CD14-positive monocyte (primary cell): ENCODE results near the gene STAC. TPM values are rescaled to one million over a fixed set of nuclear protein-coding genes. Genes with fewer than 3 reads are reported as not detected.

Experiments used
- DNase-seq, 3 donors: peaks; one replicate each; pipeline ENCODE4 v3.0.0-alpha.2; 2011 to 2022
- H2AFZ ChIP-seq: 2 replicates; pipeline ENCODE4 v1.6.0; 2012; ENCODE audit warnings: mild to moderate bottlenecking, low read depth, low read length, inconsistent platforms; ENCODE audit not compliant: insufficient read depth, poor library complexity, severe bottlenecking
- H3K27ac ChIP-seq, 2 donors: 1 replicate in 1 of 2; 2 replicates in 1 of 2; pipeline ENCODE4 v1.5.1; 2012 to 2013; ENCODE audit warnings: low read length in 2 of 2, control low read depth in 1 of 2, inconsistent platforms in 1 of 2, low read depth in 1 of 2, mild to moderate bottlenecking in 1 of 2
- H3K27me3 ChIP-seq, 2 donors: one replicate each; pipeline versions ENCODE4 v1.6.0 to v1.6.1; 2011 to 2013; ENCODE audit warnings: low read length in 2 of 2; ENCODE audit not compliant: control insufficient read depth in 2 of 2, insufficient read depth in 2 of 2
- H3K36me3 ChIP-seq, 2 donors: replicated peaks in 1 of 2; 1 replicate in 1 of 2; 2 replicates in 1 of 2; pipeline versions ENCODE4 v1.5.1 to v1.6.1; 2012 to 2013; ENCODE audit warnings: low read length in 2 of 2, control low read depth in 1 of 2, inconsistent platforms in 1 of 2, mild to moderate bottlenecking in 1 of 2; ENCODE audit not compliant: insufficient read depth in 2 of 2, control insufficient read depth in 1 of 2
- H3K4me1 ChIP-seq, 2 donors: 1 replicate in 1 of 2; 2 replicates in 1 of 2; pipeline versions ENCODE4 v1.5.1 to v1.6.1; 2012 to 2013; ENCODE audit warnings: low read length in 2 of 2, control low read depth in 1 of 2, inconsistent platforms in 1 of 2, mild to moderate bottlenecking in 1 of 2, moderate library complexity in 1 of 2; ENCODE audit not compliant: insufficient read depth in 2 of 2, control insufficient read depth in 1 of 2
- H3K4me2 ChIP-seq: replicated peaks from 2 replicates; pipeline ENCODE3; 2012; ENCODE audit warnings: low read length, moderate library complexity, mild to moderate bottlenecking; ENCODE audit not compliant: poor library complexity, severe bottlenecking; ENCODE audit errors: extremely low read depth
- H3K4me3 ChIP-seq, 3 experiments: fragments of 200-600 bp in 1 of 3; sonication (generic) in 1 of 3; replicated peaks in 1 of 3; 1 replicate in 2 of 3; 2 replicates in 1 of 3; pipeline ENCODE4 v1.5.1; 2011 to 2013; ENCODE audit warnings: low read length in 3 of 3, mild to moderate bottlenecking in 3 of 3, control low read depth in 2 of 3, low read depth in 2 of 3, inconsistent platforms in 1 of 3, moderate library complexity in 1 of 3
- H3K79me2 ChIP-seq: 2 replicates; pipeline ENCODE4 v1.6.0; 2012; ENCODE audit warnings: mild to moderate bottlenecking, control low read depth, inconsistent platforms, low read length, moderate library complexity; ENCODE audit not compliant: insufficient read depth
- H3K9ac ChIP-seq: 2 replicates; pipeline ENCODE4 v1.6.0; 2017; ENCODE audit warnings: low read length, mild to moderate bottlenecking; ENCODE audit not compliant: insufficient read depth, poor library complexity, severe bottlenecking
- H3K9me3 ChIP-seq, 2 donors: replicated peaks in 1 of 2; 1 replicate in 1 of 2; 2 replicates in 1 of 2; pipeline versions ENCODE4 v1.5.1 to v1.6.1; 2012 to 2013; ENCODE audit warnings: low read length in 2 of 2, control low read depth in 1 of 2; ENCODE audit not compliant: control insufficient read depth in 1 of 2, insufficient read depth in 1 of 2
- H4K20me1 ChIP-seq: 2 replicates; pipeline ENCODE4 v1.6.0; 2012; ENCODE audit warnings: mild to moderate bottlenecking, low read length, control low read depth, moderate library complexity; ENCODE audit not compliant: insufficient read depth
- H3K27ac Mint-ChIP-seq, 7 donors: one replicate each; pipeline ENCODE4 v1.8.0; 2020; ENCODE audit warnings: mild to moderate bottlenecking in 7 of 7, mixed read lengths in 7 of 7, moderate library complexity in 6 of 7, inconsistent platforms in 2 of 7
- H3K27me3 Mint-ChIP-seq, 3 donors: one replicate each; pipeline ENCODE4 v1.8.0; 2021 to 2022; ENCODE audit warnings: low read depth in 3 of 3, mild to moderate bottlenecking in 3 of 3, mixed read lengths in 3 of 3, moderate library complexity in 3 of 3, inconsistent platforms in 1 of 3
- H3K36me3 Mint-ChIP-seq, 2 donors: one replicate each; pipeline ENCODE4 v1.8.0; 2020; ENCODE audit warnings: mixed read lengths in 2 of 2, inconsistent platforms in 1 of 2, mild to moderate bottlenecking in 1 of 2
- H3K4me1 Mint-ChIP-seq: one replicate; pipeline ENCODE4 v1.8.0; 2020; ENCODE audit warnings: mild to moderate bottlenecking, mixed read lengths
- H3K4me3 Mint-ChIP-seq, 2 donors: one replicate each; pipeline ENCODE4 v1.8.0; 2020; ENCODE audit warnings: mild to moderate bottlenecking in 2 of 2, mixed read lengths in 2 of 2, moderate library complexity in 1 of 2
- H3K9me3 Mint-ChIP-seq, 7 donors: one replicate each; pipeline ENCODE4 v1.8.0; 2020 to 2022; ENCODE audit warnings: mixed read lengths in 7 of 7, mild to moderate bottlenecking in 6 of 7, moderate library complexity in 6 of 7, inconsistent platforms in 2 of 7
- CTCF ChIP-seq: fragments of 200-600 bp; IDR thresholded peaks from one replicate; pipeline ENCODE4 v1.8.0; 2022; ENCODE audit warnings: antibody characterized with exemption, mild to moderate bottlenecking
- WGBS: methylation state at CpG from one replicate; pipeline ENCODE4 v1.1.5; 2013; ENCODE audit warnings: missing lambda C conversion rate; ENCODE audit not compliant: insufficient coverage; 5-methylcytosine and 5-hydroxymethylcytosine counted together
- intact Hi-C, 2 donors: fragments of 100-400 bp; cut with micrococcal nuclease; formaldehyde crosslinking; loops; one replicate each; pipeline versions ENCODE4 v1.15.0 to v1.15.1; 2023
- polyA plus RNA-seq, 3 donors: library from polyadenylated mRNA; depleted of rRNA in 1 of 3; unstranded in 2 of 3; stranded (reverse) in 1 of 3; fragments of 300-500 nt in 2 of 3; fragments of >200 nt in 1 of 3; fragmentation: Illumina TruSeq in 2 of 3; gene quantifications; 1 replicate in 2 of 3; 2 replicates in 1 of 3; pipeline ENCODE4 v1.2.3, GENCODE V29; 2012 to 2021

Gene STAC
- polyA plus RNA-seq, 3 donors: 0.10 to 0.40 (median 0.12) TPM

- Histone ChIP-seq H3K27me3 (no peaks in the 10 kb centered on the region), H3K9ac (no peak overlapping the region), H3K9me3 (no peaks in the 10 kb centered on the region), H3K4me3 (no peak overlapping the region), H3K27ac (no peak overlapping the region), H3K36me3 (no peaks in the 10 kb centered on the region), H3K4me2 (no peak overlapping the region), H2AFZ (no peak overlapping the region), H3K4me1 (no peaks in the 10 kb centered on the region), H3K79me2 (no peaks in the 10 kb centered on the region), H4K20me1 (no peaks in the 10 kb centered on the region)
- H3K27ac Mint-ChIP-seq: no peak overlapping the region
- H3K36me3 Mint-ChIP-seq: peaks cover 4 to 5% of the 10 kb centered on the region in 2 donors
- no peak for DNase-seq
- H3K27me3 Mint-ChIP-seq: no peaks in the 10 kb centered on the region
- intact Hi-C loops: no loop called here
- no peak overlapping the region for H3K4me3 Mint-ChIP-seq
- TF ChIP-seq CTCF: no peak
- peaks cover 0 to 4% (median 0%) of the 10 kb centered on the region in 7 donors for H3K9me3 Mint-ChIP-seq
- no peaks in the 10 kb centered on the region for H3K4me1 Mint-ChIP-seq
Observed at GRCh38 chr3:36446276-36446675, 66.0 kb downstream of the STAC start.

- intact Hi-C loops: no loop called here
- H3K9ac ChIP-seq: no peak overlapping the region
- Mint-ChIP-seq H3K27me3 (no peaks in the 10 kb centered on the region), H3K36me3 (peaks cover 4 to 5% of the 10 kb centered on the region in 2 donors), H3K4me3 (no peak overlapping the region), H3K4me1 (peaks cover 4% of the 10 kb centered on the region), H3K9me3 (peaks cover 0 to 4% (median 0%) of the 10 kb centered on the region in 7 donors), H3K27ac (peak overlapping the region in 1 of 7 donors; percentile 19)
- no peak overlapping the region for H2AFZ ChIP-seq
- H3K9me3 ChIP-seq: no peaks in the 10 kb centered on the region
- no peaks in the 10 kb centered on the region for H3K36me3 ChIP-seq
- WGBS: 28% methylated on average over 2 of the region's 2 CpGs
- TF ChIP-seq CTCF: no peak
- no peak overlapping the region for H3K4me2 ChIP-seq
- no peaks in the 10 kb centered on the region for H3K79me2 ChIP-seq
- H4K20me1 ChIP-seq: no peaks in the 10 kb centered on the region
- DNase-seq: no peak
- no peak overlapping the region for H3K27ac ChIP-seq
- no peaks in the 10 kb centered on the region for H3K27me3 ChIP-seq
- H3K4me1 ChIP-seq: no peaks in the 10 kb centered on the region
- H3K4me3 ChIP-seq: no peak overlapping the region
Observed at GRCh38 chr3:36447061-36447460, 66.8 kb downstream of the STAC start.
